HL-60/S4 treated with retinoic acid at 250 ng/mL for 4 days and 3 days (cell line): ENCODE measurements around the gene OS9.

Source experiments
- in situ Hi-C: fragments of 300-500 bp; cut with MboI; formaldehyde crosslinking; loops from 2 replicates; pipeline ENCODE4 v1.7.0; 2022; ENCODE audit warnings: low sequenced_read_pairs

Gene OS9

GRCh38 chr12:57765698-57766463 lies 71.9 kb downstream of the OS9 start:
- in situ Hi-C loops: no loop called here

GRCh38 chr12:57766464-57767304 lies 72.8 kb downstream of the OS9 start, which contains the start of gene CYP27B1:
TSS of gene CYP27B1 (minus strand) at chr12:57767078. CDS start at chr12:57767041, 37 bp downstream.
- in situ Hi-C loops: no loop called here

GRCh38 chr12:57767305-57767698 lies 73.4 kb downstream of the OS9 start:
- in situ Hi-C loops: no loop called here

GRCh38 chr12:57767876-57768275 lies 73.9 kb downstream of the OS9 start:
- in situ Hi-C loops: no loop called here

GRCh38 chr12:57769594-57769993 lies 75.7 kb downstream of the OS9 start:
- in situ Hi-C loops: no loop called here

GRCh38 chr12:57770734-57771133 lies 76.8 kb downstream of the OS9 start:
- in situ Hi-C loops: no loop called here
